Central memory CD8-positive, alpha-beta T cell (primary cell): ENCODE results near the gene USP7.

ENCODE experiments used
- ATAC-seq: fragments of 150-1000 bp; cut with Tn5 transposase; replicated peaks from 2 replicates; pipeline ENCODE4 v1.10.0; 2022; ENCODE audit warnings: mild to moderate bottlenecking, moderate FRiP score, moderate number of reproducible peaks; ENCODE audit not compliant: poor library complexity, severe bottlenecking; ENCODE audit errors: extremely low read depth
- DNase-seq, 2 donors: peaks; one replicate each; pipeline ENCODE4 v3.0.0; 2021; ENCODE audit warnings: low spot score in 2 of 2
- H3K27ac Mint-ChIP-seq: one replicate; pipeline ENCODE4 v1.8.0; 2022; ENCODE audit warnings: low read depth, mild to moderate bottlenecking, moderate library complexity, mixed read lengths
- H3K27me3 Mint-ChIP-seq: one replicate; pipeline ENCODE4 v1.8.0; 2022; ENCODE audit warnings: mixed read lengths
- H3K36me3 Mint-ChIP-seq: one replicate; pipeline ENCODE4 v1.8.0; 2022; ENCODE audit warnings: mild to moderate bottlenecking, moderate library complexity, mixed read lengths; ENCODE audit not compliant: insufficient read depth
- H3K4me1 Mint-ChIP-seq: one replicate; pipeline ENCODE4 v1.8.0; 2022; ENCODE audit warnings: mixed read lengths
- H3K4me3 Mint-ChIP-seq: one replicate; pipeline ENCODE4 v1.8.0; 2022; ENCODE audit warnings: mild to moderate bottlenecking, moderate library complexity, mixed read lengths
- H3K9me3 Mint-ChIP-seq: one replicate; pipeline ENCODE4 v1.8.0; 2022; ENCODE audit warnings: mixed read lengths

USP7 gene

GRCh38 chr16:8956265-8957062, 7.2 kb downstream of the USP7 start:
- no peak for DNase-seq
- Mint-ChIP-seq H3K9me3 (no peaks in the 10 kb centered on the region), H3K27ac (peak overlapping the region; percentile 96), H3K36me3 (peaks cover 14% of the 10 kb centered on the region), H3K27me3 (no peaks in the 10 kb centered on the region), H3K4me3 (peak overlapping the region; percentile 97), H3K4me1 (peaks cover 68% of the 10 kb centered on the region)
- ATAC-seq: no peak

GRCh38 chr16:8955828-8956227, 7.9 kb downstream of the USP7 start:
- Mint-ChIP-seq H3K9me3 (no peaks in the 10 kb centered on the region), H3K27me3 (no peaks in the 10 kb centered on the region), H3K27ac (no peak overlapping the region), H3K4me1 (peaks cover 68% of the 10 kb centered on the region), H3K36me3 (peaks cover 14% of the 10 kb centered on the region), H3K4me3 (peak overlapping the region; percentile 49)
- DNase-seq (no peak), ATAC-seq (no peak)

- peaks cover 63% of the 10 kb centered on the region for H3K4me1 Mint-ChIP-seq
- DNase-seq: no peak
- no peaks in the 10 kb centered on the region for H3K9me3 Mint-ChIP-seq
- ATAC-seq: no peak
- no peaks in the 10 kb centered on the region for H3K27me3 Mint-ChIP-seq
- peak overlapping the region; percentile 67 for H3K4me3 Mint-ChIP-seq
- peaks cover 10% of the 10 kb centered on the region for H3K36me3 Mint-ChIP-seq
- peak overlapping the region; percentile 79 for H3K27ac Mint-ChIP-seq
Measured at GRCh38 chr16:8953064-8953463, 10.6 kb downstream of the USP7 start.

GRCh38 chr16:8952281-8952751, 11.4 kb downstream of the USP7 start:
- H3K27ac Mint-ChIP-seq: peak overlapping the region; percentile 79
- no peak for ATAC-seq
- H3K4me3 Mint-ChIP-seq: peak overlapping the region; percentile 67

DNA sequence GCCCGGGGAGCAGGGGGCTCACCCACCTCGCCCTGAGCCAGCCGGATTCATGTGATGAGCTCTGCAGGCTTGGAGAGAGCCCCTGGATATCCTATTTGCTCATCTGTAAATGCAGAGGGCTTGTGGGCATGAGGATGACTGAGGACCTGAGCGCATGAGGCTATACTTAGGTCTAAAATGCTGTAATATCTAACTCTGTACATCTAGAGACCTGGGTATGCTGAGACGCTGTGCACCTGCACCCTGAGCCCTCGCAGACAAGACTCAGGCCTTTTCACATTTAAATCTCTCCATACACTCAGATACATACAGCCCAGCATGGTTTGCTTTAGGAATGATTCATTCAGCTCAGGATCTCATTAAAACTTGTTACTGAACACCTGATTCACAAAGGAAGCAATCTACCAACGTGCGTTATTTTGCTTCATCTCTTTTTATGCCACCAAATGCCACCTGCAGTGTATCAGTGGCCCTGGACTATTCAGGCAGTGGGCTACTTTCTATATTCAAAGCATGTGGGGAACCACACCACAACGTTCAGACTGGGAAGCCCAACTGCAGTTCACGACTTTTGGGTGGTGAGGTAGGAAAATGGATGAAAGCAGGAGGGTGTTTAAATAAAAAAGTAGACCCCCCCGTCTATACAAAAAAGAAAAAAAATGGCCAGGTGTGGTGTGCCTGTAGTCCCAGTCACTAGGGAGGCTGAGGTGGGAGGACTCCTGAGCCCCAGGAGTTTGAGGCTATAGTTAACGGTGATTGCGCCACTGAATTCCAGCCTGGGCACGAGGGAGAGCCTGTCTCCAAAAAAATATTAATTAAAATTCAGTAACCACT, 12.0 kb downstream of the USP7 start:
- Mint-ChIP-seq H3K27me3 (no peaks in the 10 kb centered on the region), H3K9me3 (no peaks in the 10 kb centered on the region), H3K27ac (peak overlapping the region; percentile 4), H3K4me3 (peak overlapping the region; percentile 67), H3K4me1 (peaks cover 63% of the 10 kb centered on the region), H3K36me3 (peaks cover 12% of the 10 kb centered on the region)
- ATAC-seq (no peak), DNase-seq (no peak)

More at GRCh38 chr16:8952281-8952751, 11.4 kb downstream of the USP7 start:
- no peak for DNase-seq
- Mint-ChIP-seq H3K36me3 (peaks cover 12% of the 10 kb centered on the region), H3K9me3 (no peaks in the 10 kb centered on the region), H3K27me3 (no peaks in the 10 kb centered on the region), H3K4me1 (peaks cover 65% of the 10 kb centered on the region)

- no peak for DNase-seq
- no peak overlapping the region for H3K4me3 Mint-ChIP-seq
- no peaks in the 10 kb centered on the region for H3K9me3 Mint-ChIP-seq
- H3K27me3 Mint-ChIP-seq: no peaks in the 10 kb centered on the region
- peaks cover 13% of the 10 kb centered on the region for H3K36me3 Mint-ChIP-seq
- no peak overlapping the region for H3K27ac Mint-ChIP-seq
- H3K4me1 Mint-ChIP-seq: peaks cover 72% of the 10 kb centered on the region
- ATAC-seq: no peak
Measured at GRCh38 chr16:8950580-8951077, 13.1 kb downstream of the USP7 start.

DNA sequence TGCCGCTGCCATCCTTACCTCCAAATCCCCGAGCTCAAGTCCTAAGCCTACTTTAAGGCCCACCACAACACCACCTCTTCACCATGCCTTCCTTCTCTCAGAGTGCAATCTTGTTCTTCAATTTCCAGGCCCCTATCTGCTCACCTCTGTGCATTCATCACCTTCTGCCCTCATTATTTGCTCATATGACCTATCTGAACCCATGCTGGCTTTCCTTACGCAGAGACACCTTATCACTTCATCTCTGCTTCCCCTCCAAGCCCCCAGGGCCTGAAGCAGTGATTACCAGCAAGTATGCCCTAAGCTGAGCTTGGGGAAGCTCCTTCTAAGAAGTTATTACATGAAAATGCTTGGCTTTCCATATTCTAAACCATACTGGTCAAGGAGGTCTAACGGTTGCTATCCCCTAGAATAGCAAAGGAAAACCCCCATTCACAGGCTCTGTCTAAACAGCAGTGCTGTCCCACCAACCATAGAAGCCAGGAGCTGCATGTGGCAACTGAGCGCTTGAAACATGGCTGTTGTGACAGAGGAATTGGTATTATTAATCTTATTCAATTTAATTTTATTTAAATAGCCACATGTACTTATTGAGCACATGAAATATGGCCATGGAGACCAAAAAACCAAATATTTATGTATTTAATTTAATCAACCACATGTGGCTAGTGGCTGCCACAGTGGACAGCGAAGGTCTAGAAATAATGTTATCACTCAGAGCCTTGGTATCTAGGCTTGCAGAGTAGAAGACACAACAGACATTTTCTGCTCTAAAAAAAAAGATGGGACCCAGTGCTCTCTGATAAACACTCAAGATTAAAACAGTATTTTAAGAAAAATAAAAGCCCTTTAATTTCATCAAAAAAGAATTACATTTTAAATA, 13.9 kb downstream of the USP7 start:
- H3K9me3 Mint-ChIP-seq: no peaks in the 10 kb centered on the region
- H3K27ac Mint-ChIP-seq: no peak overlapping the region
- peaks cover 12% of the 10 kb centered on the region for H3K36me3 Mint-ChIP-seq
- DNase-seq (no peak), ATAC-seq (peak; percentile 31)
- peaks cover 79% of the 10 kb centered on the region for H3K4me1 Mint-ChIP-seq
- no peaks in the 10 kb centered on the region for H3K27me3 Mint-ChIP-seq
- peak overlapping the region; percentile 65 for H3K4me3 Mint-ChIP-seq

DNA sequence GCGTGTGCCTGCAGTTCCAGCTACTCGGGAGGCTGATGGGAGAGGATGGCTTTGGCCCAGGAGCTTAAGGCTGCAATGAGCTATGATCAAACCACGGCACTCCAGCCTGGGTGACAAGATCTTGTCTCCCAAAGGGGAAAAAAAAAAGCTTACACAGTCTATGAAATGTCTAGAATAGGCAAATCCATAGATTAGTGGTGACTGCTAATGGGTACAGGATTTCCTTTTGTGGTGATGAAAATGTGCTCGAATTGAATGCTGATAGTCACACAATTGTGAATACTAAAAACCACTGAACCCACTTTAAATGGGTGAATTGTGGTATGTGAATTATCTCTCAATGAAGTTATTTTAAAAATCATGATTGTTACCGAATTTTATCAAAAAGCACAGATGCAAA, 14.9 kb downstream of the USP7 start:
- H3K27ac Mint-ChIP-seq: peak overlapping the region; percentile 35
- DNase-seq (no peak), ATAC-seq (peak; percentile 62)
- peaks cover 87% of the 10 kb centered on the region for H3K4me1 Mint-ChIP-seq
- peaks cover 12% of the 10 kb centered on the region for H3K36me3 Mint-ChIP-seq
- H3K4me3 Mint-ChIP-seq: peak overlapping the region; percentile 65
- no peaks in the 10 kb centered on the region for H3K27me3 Mint-ChIP-seq
- H3K9me3 Mint-ChIP-seq: no peaks in the 10 kb centered on the region

DNA sequence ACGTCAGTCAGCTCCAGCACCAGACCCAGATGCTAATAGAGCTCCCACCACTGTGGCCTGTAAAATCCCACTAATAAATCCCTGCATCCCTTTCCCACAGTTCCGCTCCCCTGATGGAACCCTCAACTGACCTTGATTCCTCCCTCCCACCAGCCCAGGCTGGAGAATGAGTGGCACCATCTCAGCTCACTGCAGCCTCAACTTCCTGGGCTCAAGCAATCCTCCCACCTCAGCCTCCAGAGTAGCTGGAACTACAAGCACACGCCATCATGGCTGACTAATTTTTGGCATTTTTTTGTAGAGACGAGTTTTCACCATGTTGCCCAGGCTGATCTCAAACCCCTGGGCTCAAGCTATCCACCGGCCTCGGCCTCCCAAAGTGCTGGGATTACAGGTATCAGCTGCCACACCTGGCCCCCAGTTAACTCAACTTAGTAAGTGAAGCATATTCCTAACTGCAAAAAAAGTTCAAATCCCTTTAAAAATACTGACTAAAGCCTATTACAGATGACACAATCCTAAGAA, 15.6 kb downstream of the USP7 start:
- DNase-seq: no peak
- H3K4me3 Mint-ChIP-seq: peak overlapping the region; percentile 65
- peaks cover 11% of the 10 kb centered on the region for H3K36me3 Mint-ChIP-seq
- no peak for ATAC-seq
- no peaks in the 10 kb centered on the region for H3K27me3 Mint-ChIP-seq
- H3K9me3 Mint-ChIP-seq: no peaks in the 10 kb centered on the region
- peak overlapping the region; percentile 35 for H3K27ac Mint-ChIP-seq
- H3K4me1 Mint-ChIP-seq: peaks cover 91% of the 10 kb centered on the region

GRCh38 chr16:8946544-8946943, 17.2 kb downstream of the USP7 start:
- no peak for ATAC-seq
- Mint-ChIP-seq H3K27me3 (no peaks in the 10 kb centered on the region), H3K9me3 (no peaks in the 10 kb centered on the region), H3K4me1 (peaks cover 90% of the 10 kb centered on the region), H3K4me3 (peak overlapping the region; percentile 65), H3K27ac (no peak overlapping the region), H3K36me3 (peaks cover 11% of the 10 kb centered on the region)
- DNase-seq: no peak

GRCh38 chr16:8945626-8946296, 17.9 kb downstream of the USP7 start:
- peaks cover 90% of the 10 kb centered on the region for H3K4me1 Mint-ChIP-seq
- no peaks in the 10 kb centered on the region for H3K27me3 Mint-ChIP-seq
- peak overlapping the region; percentile 65 for H3K4me3 Mint-ChIP-seq
- no peaks in the 10 kb centered on the region for H3K9me3 Mint-ChIP-seq
- no peak overlapping the region for H3K27ac Mint-ChIP-seq
- H3K36me3 Mint-ChIP-seq: peaks cover 13% of the 10 kb centered on the region
- ATAC-seq (no peak), DNase-seq (no peak)
